ENCODE results near the gene NAP1L4.

Gene NAP1L4

GRCh38 chr11:2928605-2929530 lies 63.3 kb downstream of the NAP1L4 start, which contains the start of gene PHLDA2:
Gene PHLDA2, minus strand, starts transcription at chr11:2929420. Its CDS starts 56 bp downstream, at chr11:2929364.
- H2AFZ ChIP-seq (ENCODE audit: low read length) = no peak within 1 kb of the TSS
- no peaks in the 10 kb centered on the region for H3K4me1 ChIP-seq (ENCODE audit: insufficient read depth, low read length, severe bottlenecking)
- no peaks in the 10 kb centered on the region for H3K27me3 ChIP-seq (ENCODE audit: insufficient read depth, low read length)
- no peaks in the 10 kb centered on the region for H3F3A ChIP-seq (ENCODE audit: insufficient read depth, low read length)
- H3K9me3 ChIP-seq (ENCODE audit: low read length) = no peaks in the 10 kb centered on the region
- no peak within 1 kb of the TSS for H3K9ac ChIP-seq (ENCODE audit: low read length)
- H3K4me3 ChIP-seq (ENCODE audit: low read depth, low read length, poor library complexity, severe bottlenecking) = no peak within 1 kb of the TSS
- H3K4me2 ChIP-seq (ENCODE audit: low read length) = no peak within 1 kb of the TSS
- H4K20me1 ChIP-seq (ENCODE audit: insufficient read depth, low read length) = no peaks in the 10 kb centered on the region
- H3K27ac ChIP-seq (ENCODE audit: low read depth, low read length, poor library complexity, severe bottlenecking) = no peak within 1 kb of the TSS
- no peaks in the 10 kb centered on the region for H3K36me3 ChIP-seq (ENCODE audit: insufficient read depth, low read length)
- no peaks in the 10 kb centered on the region for H3K79me2 ChIP-seq (ENCODE audit: insufficient read depth, low read length)
- H3K9me2 ChIP-seq (ENCODE audit: low read depth, low read length) = no peaks in the 10 kb centered on the region
- TF ChIP-seq EZH2 (IDR thresholded peaks at IDR 0.05; ENCODE audit: borderline replicate concordance, low read length) (no peak), CTCF (IDR thresholded peaks at IDR 0.05; ENCODE audit: low read length) (no peak)

GRCh38 chr11:2927851-2928604 lies 64.1 kb downstream of the NAP1L4 start:
- Histone ChIP-seq H3K9me2 (ENCODE audit: low read depth, low read length) (no peaks in the 10 kb centered on the region), H3K4me1 (ENCODE audit: insufficient read depth, low read length, severe bottlenecking) (no peaks in the 10 kb centered on the region), H3F3A (ENCODE audit: insufficient read depth, low read length) (no peaks in the 10 kb centered on the region), H4K20me1 (ENCODE audit: insufficient read depth, low read length) (no peaks in the 10 kb centered on the region), H3K4me3 (ENCODE audit: low read depth, low read length, poor library complexity, severe bottlenecking) (no peak overlapping the region), H3K9me3 (ENCODE audit: low read length) (no peaks in the 10 kb centered on the region), H3K9ac (ENCODE audit: low read length) (no peak overlapping the region), H3K36me3 (ENCODE audit: insufficient read depth, low read length) (no peaks in the 10 kb centered on the region), H3K27ac (ENCODE audit: low read depth, low read length, poor library complexity, severe bottlenecking) (no peak overlapping the region), H2AFZ (ENCODE audit: low read length) (no peak overlapping the region), H3K4me2 (ENCODE audit: low read length) (no peak overlapping the region), H3K27me3 (ENCODE audit: insufficient read depth, low read length) (peaks cover under 1% of the 10 kb centered on the region; the same call in 1 of the 2 replicates), H3K79me2 (ENCODE audit: insufficient read depth, low read length) (no peaks in the 10 kb centered on the region)
- TF ChIP-seq EZH2 (IDR thresholded peaks at IDR 0.05; ENCODE audit: borderline replicate concordance, low read length) = no peak

GRCh38 chr11:2927121-2927800 lies 64.9 kb downstream of the NAP1L4 start:
- no peak overlapping the region for H3K4me2 ChIP-seq (ENCODE audit: low read length)
- no peaks in the 10 kb centered on the region for H3K4me1 ChIP-seq (ENCODE audit: insufficient read depth, low read length, severe bottlenecking)
- H4K20me1 ChIP-seq (ENCODE audit: insufficient read depth, low read length) = no peaks in the 10 kb centered on the region
- H3K4me3 ChIP-seq (ENCODE audit: low read depth, low read length, poor library complexity, severe bottlenecking) = no peak overlapping the region
- H3K9me2 ChIP-seq (ENCODE audit: low read depth, low read length) = no peaks in the 10 kb centered on the region
- H3K9me3 ChIP-seq (ENCODE audit: low read length) = no peaks in the 10 kb centered on the region
- no peak overlapping the region for H2AFZ ChIP-seq (ENCODE audit: low read length)
- H3F3A ChIP-seq (ENCODE audit: insufficient read depth, low read length) = no peaks in the 10 kb centered on the region
- no peaks in the 10 kb centered on the region for H3K36me3 ChIP-seq (ENCODE audit: insufficient read depth, low read length)
- H3K27me3 ChIP-seq (ENCODE audit: insufficient read depth, low read length) = peaks cover 4% of the 10 kb centered on the region; the same call in 1 of the 2 replicates
- no peak overlapping the region for H3K27ac ChIP-seq (ENCODE audit: low read depth, low read length, poor library complexity, severe bottlenecking)
- TF ChIP-seq CTCF (IDR thresholded peaks at IDR 0.05; ENCODE audit: low read length) (no peak), EZH2 (IDR thresholded peaks at IDR 0.05; ENCODE audit: borderline replicate concordance, low read length) (no peak)
- H3K9ac ChIP-seq (ENCODE audit: low read length) = no peak overlapping the region
- no peaks in the 10 kb centered on the region for H3K79me2 ChIP-seq (ENCODE audit: insufficient read depth, low read length)

All from OCI-LY1 (cell line).